Activated naive CD8-positive, alpha-beta T cell treated with anti-CD3 and anti-CD28 coated beads, Interleukin-2, amount 10 ng/mL, durations not matched to agents 7 days and 5 days (primary cell): Measurements from ENCODE around the gene BOLA2B. TPM values are rescaled to one million over a fixed set of nuclear protein-coding genes. Genes with fewer than 3 reads are reported as not detected.
A peak's percentile ranks its signal among the peaks of the same experiment; 100 is the strongest.
"Not testable (repeated sequence)": the region's sequence is repeated elsewhere in the genome, so short reads cannot be mapped to it uniquely, and the experiment has no call there.

Source experiments
- ATAC-seq: fragments of 150-1000 bp; cut with Tn5 transposase; one replicate; pipeline ENCODE4 v1.10.0; 2021; ENCODE audit warnings: low read depth, moderate library complexity
- POLR2A ChIA-PET: fragments of 350-600 bp; sonication (Branson Sonifier 250); formaldehyde crosslinking; loops from one replicate; lab custom pipeline; 2021; ENCODE audit warnings: antibody characterized with exemption; lab: Charles Lee
- DNase-seq: peaks from one replicate; pipeline ENCODE4 v3.0.0; 2021
- H3K27ac Mint-ChIP-seq: one replicate; pipeline ENCODE4 v1.8.0; 2022; ENCODE audit warnings: mild to moderate bottlenecking, mixed read lengths
- H3K27me3 Mint-ChIP-seq: one replicate; pipeline ENCODE4 v1.8.0; 2022; ENCODE audit warnings: mild to moderate bottlenecking, moderate library complexity, mixed read lengths
- H3K36me3 Mint-ChIP-seq: one replicate; pipeline ENCODE4 v1.8.0; 2021; ENCODE audit warnings: mild to moderate bottlenecking, mixed read lengths
- H3K4me1 Mint-ChIP-seq: one replicate; pipeline ENCODE4 v1.8.0; 2021; ENCODE audit warnings: mixed read lengths
- H3K4me3 Mint-ChIP-seq: one replicate; pipeline ENCODE4 v1.8.0; 2022; ENCODE audit warnings: mild to moderate bottlenecking, moderate library complexity, mixed read lengths
- H3K9me3 Mint-ChIP-seq: one replicate; pipeline ENCODE4 v1.8.0; 2021; ENCODE audit warnings: mixed read lengths
- total RNA-seq, 2 experiments: library from RNA; stranded (reverse); gene quantifications; one replicate each; pipeline ENCODE4 v1.2.3, GENCODE V29; 2021

Gene BOLA2B
- 100 to 1,000 TPM; 122 to 145 TPM for total RNA-seq

- H3K27ac Mint-ChIP-seq, H3K4me3 Mint-ChIP-seq, DNase-seq, H3K4me1 Mint-ChIP-seq, POLR2A ChIA-PET, H3K36me3 Mint-ChIP-seq, H3K9me3 Mint-ChIP-seq, H3K27me3 Mint-ChIP-seq: not testable (repeated sequence)
- ATAC-seq = peak; percentile 86
Observed at GRCh38 chr16:30193615-30194014, at the start of gene BOLA2B, which contains the start of gene SLX1A. TSS of gene BOLA2B (minus strand) at chr16:30193666. CDS start at chr16:30193595, 71 bp downstream. TSS of gene SLX1A (plus strand) at chr16:30193875. CDS start at chr16:30194085, 210 bp downstream.

- H3K36me3 Mint-ChIP-seq, H3K27ac Mint-ChIP-seq, H3K4me1 Mint-ChIP-seq, H3K9me3 Mint-ChIP-seq, DNase-seq, POLR2A ChIA-PET, ATAC-seq, H3K27me3 Mint-ChIP-seq, H3K4me3 Mint-ChIP-seq: not testable (repeated sequence)
Observed at GRCh38 chr16:30217082-30217481, 23.6 kb upstream of the BOLA2B start.

- H3K4me1 Mint-ChIP-seq, H3K27me3 Mint-ChIP-seq, H3K36me3 Mint-ChIP-seq, DNase-seq, H3K27ac Mint-ChIP-seq, POLR2A ChIA-PET, H3K4me3 Mint-ChIP-seq, H3K9me3 Mint-ChIP-seq: not testable (repeated sequence)
- ATAC-seq = peak; percentile 86
Observed at GRCh38 chr16:30211414-30211813, 17.9 kb upstream of the BOLA2B start.

GRCh38 chr16:30209032-30209431, 15.6 kb upstream of the BOLA2B start:
- H3K27ac Mint-ChIP-seq, POLR2A ChIA-PET, H3K36me3 Mint-ChIP-seq, ATAC-seq, DNase-seq, H3K27me3 Mint-ChIP-seq, H3K4me3 Mint-ChIP-seq, H3K9me3 Mint-ChIP-seq, H3K4me1 Mint-ChIP-seq: not testable (repeated sequence)

- H3K4me3 Mint-ChIP-seq, H3K9me3 Mint-ChIP-seq, ATAC-seq, H3K27me3 Mint-ChIP-seq, H3K27ac Mint-ChIP-seq, DNase-seq, POLR2A ChIA-PET, H3K36me3 Mint-ChIP-seq, H3K4me1 Mint-ChIP-seq: not testable (repeated sequence)
Observed at GRCh38 chr16:30207063-30207704, 13.7 kb upstream of the BOLA2B start.

GRCh38 chr16:30206252-30206651, 12.8 kb upstream of the BOLA2B start:
- ATAC-seq = peak; percentile 71
- H3K9me3 Mint-ChIP-seq, POLR2A ChIA-PET, H3K27ac Mint-ChIP-seq, H3K36me3 Mint-ChIP-seq, DNase-seq, H3K4me3 Mint-ChIP-seq, H3K4me1 Mint-ChIP-seq, H3K27me3 Mint-ChIP-seq: not testable (repeated sequence)

GRCh38 chr16:30205541-30206236, 12.2 kb upstream of the BOLA2B start:
- H3K9me3 Mint-ChIP-seq, H3K36me3 Mint-ChIP-seq, H3K27ac Mint-ChIP-seq, POLR2A ChIA-PET, H3K27me3 Mint-ChIP-seq, H3K4me3 Mint-ChIP-seq, H3K4me1 Mint-ChIP-seq: not testable (repeated sequence)
- ATAC-seq (peak; percentile 59), DNase-seq (peak; percentile 41)

GRCh38 chr16:30199608-30200343, 6.3 kb upstream of the BOLA2B start:
- DNase-seq, ATAC-seq, H3K4me3 Mint-ChIP-seq: not testable (repeated sequence)

GRCh38 chr16:30199049-30199448, 5.6 kb upstream of the BOLA2B start, which contains the start of gene SULT1A3:
TSS of gene SULT1A3 (plus strand) at chr16:30199255. CDS start at chr16:30200729, 1,474 bp downstream.
- H3K4me3 Mint-ChIP-seq, DNase-seq, H3K4me1 Mint-ChIP-seq, H3K9me3 Mint-ChIP-seq, H3K27ac Mint-ChIP-seq, H3K27me3 Mint-ChIP-seq, POLR2A ChIA-PET, ATAC-seq, H3K36me3 Mint-ChIP-seq: not testable (repeated sequence)

More at GRCh38 chr16:30199608-30200343, 6.3 kb upstream of the BOLA2B start:
- H3K27me3 Mint-ChIP-seq, POLR2A ChIA-PET, H3K9me3 Mint-ChIP-seq, H3K4me1 Mint-ChIP-seq, H3K36me3 Mint-ChIP-seq, H3K27ac Mint-ChIP-seq: not testable (repeated sequence)

GRCh38 chr16:30197001-30197400, 3.5 kb upstream of the BOLA2B start:
- H3K27me3 Mint-ChIP-seq, H3K27ac Mint-ChIP-seq, H3K36me3 Mint-ChIP-seq, H3K4me3 Mint-ChIP-seq, H3K4me1 Mint-ChIP-seq, POLR2A ChIA-PET, ATAC-seq, H3K9me3 Mint-ChIP-seq: not testable (repeated sequence)
- DNase-seq = peak; percentile 5

GRCh38 chr16:30194172-30194925, 883 bp upstream of the BOLA2B start:
- POLR2A ChIA-PET, H3K27ac Mint-ChIP-seq, H3K27me3 Mint-ChIP-seq, H3K36me3 Mint-ChIP-seq, H3K4me1 Mint-ChIP-seq, H3K9me3 Mint-ChIP-seq, H3K4me3 Mint-ChIP-seq: not testable (repeated sequence)
- peak; percentile 55 for DNase-seq
- peak; percentile 74 for ATAC-seq

- H3K4me1 Mint-ChIP-seq, H3K27ac Mint-ChIP-seq, DNase-seq, H3K9me3 Mint-ChIP-seq, H3K27me3 Mint-ChIP-seq, H3K36me3 Mint-ChIP-seq, POLR2A ChIA-PET, H3K4me3 Mint-ChIP-seq: not testable (repeated sequence)
- peak; percentile 6 for ATAC-seq
Observed at GRCh38 chr16:30193098-30193497, 368 bp downstream of the BOLA2B start.

- H3K27ac Mint-ChIP-seq, DNase-seq, H3K27me3 Mint-ChIP-seq, POLR2A ChIA-PET, H3K9me3 Mint-ChIP-seq, H3K4me3 Mint-ChIP-seq, ATAC-seq: not testable (repeated sequence)
- peaks cover 16% of the 10 kb centered on the region for H3K4me1 Mint-ChIP-seq
- peaks cover 18% of the 10 kb centered on the region for H3K36me3 Mint-ChIP-seq
Observed at GRCh38 chr16:30191158-30191557, 2.3 kb downstream of the BOLA2B start.
